Measurements from ENCODE around the gene RNF25.

- no peak for TF ChIP-seq CTCF (IDR thresholded peaks at IDR 0.05)
- TF ChIP-seq POLR2A (IDR thresholded peaks at IDR 0.05) = no peak
- TF ChIP-seq POLR2AphosphoS5 (IDR thresholded peaks at IDR 0.05) = no peak
Measured at GRCh38 chr2:218691234-218691633, 19.4 kb upstream of the RNF25 start.

All from stomach (tissue), 4 donors.